Panc1 (cell line): Measurements from ENCODE around the gene CCL13. TPM values are rescaled to one million over a fixed set of nuclear protein-coding genes. Genes with fewer than 3 reads are reported as not detected.

ENCODE experiments used
- ATAC-seq: fragments of 200-7000 bp; cut with Tn5 transposase; 2 replicates; pipeline ENCODE4 v1.9.1; 2020; ENCODE audit warnings: mild to moderate bottlenecking, moderate library complexity
- BruUV-seq: library from RNA; stranded (reverse); fragments of 400-500 nt; replicated peaks from 2 replicates; lab custom pipeline; 2021; lab: Mats Ljungman, UMichigan
- CTCF ChIA-PET: fragments of 300-600 bp; sonication (Branson Sonifier 250); formaldehyde crosslinking; loops from one replicate; lab custom pipeline; 2022; ENCODE audit warnings: antibody characterized with exemption; lab: Charles Lee
- POLR2A ChIA-PET: fragments of 300-600 bp; sonication (Branson Sonifier 250); formaldehyde crosslinking; loops from one replicate; lab custom pipeline; 2022; ENCODE audit warnings: antibody characterized with exemption; lab: Charles Lee
- DNase-seq: peaks from one replicate; pipeline ENCODE4 v3.0.0-alpha.2; 2010; ENCODE audit warnings: low read depth, low spot score
- H3K27ac ChIP-seq: 2 replicates; pipeline ENCODE4 v1.5.1; 2011; ENCODE audit warnings: mild to moderate bottlenecking, low read length, inconsistent platforms
- H3K27me3 ChIP-seq: fragments of 200-500 bp; sonication (Bioruptor generic); 2 replicates; pipeline ENCODE4 v1.6.0; 2014; ENCODE audit warnings: low read length, inconsistent platforms; ENCODE audit not compliant: control insufficient read depth, insufficient read depth
- H3K36me3 ChIP-seq: fragments of 200-500 bp; sonication (Bioruptor generic); 2 replicates; pipeline ENCODE4 v1.5.1; 2014; ENCODE audit warnings: inconsistent platforms, mild to moderate bottlenecking, low read length, moderate library complexity; ENCODE audit not compliant: control insufficient read depth, insufficient read depth
- H3K4me1 ChIP-seq: 2 replicates; pipeline ENCODE4 v1.5.1; 2011; ENCODE audit warnings: inconsistent platforms, mild to moderate bottlenecking, low read length, moderate library complexity; ENCODE audit not compliant: control insufficient read depth, insufficient read depth
- H3K4me3 ChIP-seq, 2 experiments: 2 replicates each; pipeline ENCODE4 v1.5.1; 2011 to 2012; ENCODE audit warnings: low read depth in 2 of 2, low read length in 2 of 2, mild to moderate bottlenecking in 2 of 2, inconsistent platforms in 1 of 2, moderate library complexity in 1 of 2
- H3K9me3 ChIP-seq: fragments of 200-500 bp; sonication (Bioruptor generic); 2 replicates; pipeline ENCODE4 v1.5.1; 2014; ENCODE audit warnings: low read depth, mild to moderate bottlenecking, inconsistent platforms, low read length, moderate library complexity; ENCODE audit not compliant: control insufficient read depth, insufficient read depth
- CTCF ChIP-seq: fragments of 450-650 bp; IDR thresholded peaks from 2 replicates; pipeline ENCODE4 v1.5.1; 2017; ENCODE audit warnings: mild to moderate bottlenecking
- POLR2AphosphoS5 ChIP-seq: IDR thresholded peaks from 2 replicates; pipeline ENCODE4 v1.6.1; 2012; ENCODE audit warnings: mild to moderate bottlenecking, low read depth, low read length, moderate library complexity
- REST ChIP-seq, 2 experiments: IDR thresholded peaks; 2 replicates each; pipeline ENCODE4 v1.6.1; 2011 to 2012; ENCODE audit warnings: low read depth in 2 of 2, control low read depth in 1 of 2, low read length in 1 of 2, mild to moderate bottlenecking in 1 of 2, moderate library complexity in 1 of 2; ENCODE audit not compliant: insufficient read depth in 1 of 2
- SIN3A ChIP-seq: IDR thresholded peaks from 2 replicates; pipeline ENCODE4 v1.6.1; 2012; ENCODE audit warnings: low read depth, mild to moderate bottlenecking, low read length, moderate library complexity, borderline replicate concordance; ENCODE audit not compliant: insufficient read depth
- TCF7L2 ChIP-seq: IDR thresholded peaks from 2 replicates; pipeline ENCODE4 v1.6.1; 2011; ENCODE audit warnings: mild to moderate bottlenecking, low read depth, low read length, inconsistent platforms
- in situ Hi-C: cut with HindIII; loops from 2 replicates; pipeline ENCODE4 v1.10.0; 2016; ENCODE audit warnings: low sequenced_read_pairs, low pct_unique_long_range_greater_than_20kb
- intact Hi-C: fragments of 100-400 bp; cut with micrococcal nuclease; formaldehyde crosslinking; loops from one replicate; pipeline ENCODE4 v1.10.0; 2022; ENCODE audit not compliant: unreplicated experiment
- total RNA-seq: library from RNA; stranded (reverse); gene quantifications from one replicate; pipeline ENCODE4 v1.2.1, GENCODE V29; 2021; ENCODE audit not compliant: unreplicated experiment

CCL13 gene
- total RNA-seq, 1 experiment from 2014 or later: not detected

- no peak overlapping the region for H3K4me3 ChIP-seq
- no peak overlapping the region for H3K27ac ChIP-seq
- TF ChIP-seq POLR2AphosphoS5 (no peak), CTCF (no peak), TCF7L2 (no peak), REST (IDR thresholded peaks at IDR 0.05; ENCODE audit: insufficient read depth in 1 of 2, low read depth in 2 of 2, low read length in 1 of 2) (no peak), SIN3A (no peak)
- H3K27me3 ChIP-seq: no peaks in the 10 kb centered on the region
- no peaks in the 10 kb centered on the region for H3K4me1 ChIP-seq
- ATAC-seq (no peak), DNase-seq (no peak)
- no peaks in the 10 kb centered on the region for H3K36me3 ChIP-seq
- POLR2A ChIA-PET: interaction anchor here (0.5 kb wide), 1 partner anchor 25 kb away, joined by 3 read pairs; no protein-coding TSS in a partner anchor
- intact Hi-C loops (no loop called here), in situ Hi-C loops (no loop called here)
- BruUV-seq: no TSS peak
- no peaks in the 10 kb centered on the region for H3K9me3 ChIP-seq
- CTCF ChIA-PET: no interaction called here
Observed at GRCh38 chr17:34374457-34374856, 18.2 kb downstream of the CCL13 start.

- no peak for ATAC-seq
- CTCF ChIA-PET: no interaction called here
- no peak overlapping the region for H3K4me3 ChIP-seq
- intact Hi-C loops (no loop called here), in situ Hi-C loops (no loop called here)
- no peaks in the 10 kb centered on the region for H3K4me1 ChIP-seq
- no peaks in the 10 kb centered on the region; the same call in 1 of the 2 replicates for H3K27me3 ChIP-seq
- no peak overlapping the region for H3K27ac ChIP-seq
- no TSS peak for BruUV-seq
- POLR2A ChIA-PET: no interaction called here
- H3K36me3 ChIP-seq: no peaks in the 10 kb centered on the region
- no peak for TF ChIP-seq SIN3A
- no peak for TF ChIP-seq REST (IDR thresholded peaks at IDR 0.05; ENCODE audit: insufficient read depth in 1 of 2, low read depth in 2 of 2, low read length in 1 of 2)
- TF ChIP-seq CTCF: no peak
- TF ChIP-seq POLR2AphosphoS5: no peak
- TF ChIP-seq TCF7L2: no peak
- no peaks in the 10 kb centered on the region for H3K9me3 ChIP-seq
- DNase-seq: no peak
Observed at GRCh38 chr17:34375426-34375997, 19.2 kb downstream of the CCL13 start.
